ENCODE measurements around the gene POLE.

DNA sequence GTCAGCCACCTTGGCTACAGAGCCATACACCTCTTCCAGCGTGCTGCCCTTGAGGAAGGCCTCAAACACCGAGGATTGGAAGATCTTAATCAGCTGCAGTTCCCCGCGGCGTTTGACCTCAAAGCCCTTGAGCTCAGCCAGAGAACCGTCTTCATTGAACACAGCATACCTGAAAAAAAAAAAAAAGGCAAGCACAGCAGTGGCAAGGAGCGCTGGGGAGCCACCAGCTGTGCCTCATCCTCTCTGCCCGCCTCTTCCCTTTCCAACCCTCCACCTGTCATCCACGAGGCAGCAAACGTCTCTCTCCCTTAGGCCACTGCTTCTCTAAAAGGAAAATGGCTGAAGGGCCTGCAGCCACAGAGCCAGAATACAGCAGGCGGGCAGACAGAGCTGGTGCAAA, 26.1 kb downstream of the POLE start:
- TF ChIP-seq CTCF (IDR thresholded peaks at IDR 0.05) = no peak
- TF ChIP-seq POLR2A (IDR thresholded peaks at IDR 0.05) = no peak

Data from thyroid gland (tissue), 4 donors.